HCT116 (cell line): ENCODE measurements around the gene AZGP1. TPM values are rescaled to one million over a fixed set of nuclear protein-coding genes. Genes with fewer than 3 reads are reported as not detected.

ENCODE experiments used
- ATAC-seq: fragments of 200-7000 bp; cut with Tn5 transposase; 2 replicates; pipeline ENCODE4 v1.9.1; 2020; ENCODE audit warnings: mild to moderate bottlenecking, moderate library complexity
- BruUV-seq: library from RNA; stranded (reverse); fragments of 400-500 nt; replicated peaks from 2 replicates; lab custom pipeline; 2021; lab: Mats Ljungman, UMichigan
- CTCF ChIA-PET: fragments of 300-600 bp; sonication (Branson Sonifier 250); formaldehyde crosslinking; loops from one replicate; lab custom pipeline; 2021; ENCODE audit warnings: antibody characterized with exemption; lab: Charles Lee
- POLR2A ChIA-PET: fragments of 300-600, 350-600 bp; sonication (Branson Sonifier 250); formaldehyde crosslinking; loops from one replicate; lab custom pipeline; 2021; ENCODE audit warnings: antibody characterized with exemption; lab: Charles Lee
- RAD21 ChIA-PET, 2 experiments: fragments of 300-600 bp; sonication (Branson Sonifier 250); formaldehyde crosslinking; loops; one replicate each; lab custom pipeline; 2023; ENCODE audit warnings: low total read pairs in 2 of 2; ENCODE audit not compliant: uncharacterized antibody in 2 of 2, unreplicated experiment in 2 of 2, low non-redundant PET in 1 of 2; lab: Charles Lee
- DNase-seq: peaks from one replicate; pipeline ENCODE4 v3.0.0-alpha.2; 2010; ENCODE audit warnings: low read depth, low spot score
- H2AFZ ChIP-seq: fragments of 200-600 bp; shearing (Covaris generic), sonication (generic); 2 replicates; pipeline ENCODE4 v1.6.1; 2017; ENCODE audit warnings: low read depth, mixed run types, mixed read lengths, antibody characterized with exemption, low read length; ENCODE audit not compliant: poor library complexity, severe bottlenecking
- H3K27ac ChIP-seq: 2 replicates; pipeline ENCODE4 v1.5.1; 2012; ENCODE audit warnings: low read depth, low read length
- H3K27me3 ChIP-seq: fragments of 200-600 bp; sonication (generic); 2 replicates; pipeline ENCODE4 v1.6.1; 2016; ENCODE audit warnings: mixed run types, low read length, mixed read lengths; ENCODE audit not compliant: insufficient read depth
- H3K36me3 ChIP-seq, 2 experiments: fragments of 200-500 bp in 1 of 2; fragments of 200-600 bp in 1 of 2; sonication (Bioruptor generic) in 1 of 2; sonication (generic) in 1 of 2; 2 replicates each; pipeline versions ENCODE4 v1.5.1 to v1.6.1; 2014 to 2016; ENCODE audit warnings: low read length in 2 of 2, inconsistent platforms in 1 of 2, mixed read lengths in 1 of 2, mixed run types in 1 of 2; ENCODE audit not compliant: insufficient read depth in 2 of 2, control insufficient read depth in 1 of 2
- H3K4me1 ChIP-seq, 2 experiments: fragments of 200-600 bp in 1 of 2; sonication (generic) in 1 of 2; 2 replicates each; pipeline versions ENCODE4 v1.5.1 to v1.6.1; 2012 to 2017; ENCODE audit warnings: low read length in 2 of 2, inconsistent platforms in 1 of 2, mild to moderate bottlenecking in 1 of 2, mixed read lengths in 1 of 2, mixed run types in 1 of 2, moderate library complexity in 1 of 2; ENCODE audit not compliant: insufficient read depth in 2 of 2, control insufficient read depth in 1 of 2
- H3K4me2 ChIP-seq: fragments of 200-600 bp; sonication (generic); 2 replicates; pipeline ENCODE4 v1.6.1; 2017; ENCODE audit warnings: mixed run types, low read length, mixed read lengths
- H3K4me3 ChIP-seq, 2 experiments: fragments of 200-600 bp in 1 of 2; sonication (generic) in 1 of 2; replicated peaks in 1 of 2; 2 replicates each; pipeline ENCODE4 v1.5.1; 2011 to 2016; ENCODE audit warnings: low read length in 2 of 2, control low read depth in 1 of 2, low read depth in 1 of 2, mild to moderate bottlenecking in 1 of 2, mixed read lengths in 1 of 2, mixed run types in 1 of 2
- H3K79me2 ChIP-seq: fragments of 200-600 bp; sonication (generic); 2 replicates; pipeline ENCODE4 v1.6.1; 2017; ENCODE audit warnings: mild to moderate bottlenecking, mixed run types, low read length, moderate library complexity, mixed read lengths; ENCODE audit not compliant: insufficient read depth
- H3K9ac ChIP-seq: fragments of 200-600 bp; sonication (generic); 2 replicates; pipeline ENCODE4 v1.6.1; 2016; ENCODE audit warnings: low read length, mixed read lengths
- H3K9me2 ChIP-seq: fragments of 200-600 bp; sonication (generic), shearing (Covaris generic); 2 replicates; pipeline ENCODE4 v1.6.1; 2017; ENCODE audit warnings: mixed run types, mild to moderate bottlenecking, moderate library complexity; ENCODE audit not compliant: insufficient read depth
- H3K9me3 ChIP-seq, 2 experiments: fragments of 200-500 bp in 1 of 2; fragments of 200-600 bp in 1 of 2; sonication (Bioruptor generic) in 1 of 2; sonication (generic) in 1 of 2; 2 replicates each; pipeline ENCODE4 v1.6.1; 2014 to 2017; ENCODE audit warnings: low read length in 2 of 2, mixed read lengths in 2 of 2, inconsistent platforms in 1 of 2, low read depth in 1 of 2, mild to moderate bottlenecking in 1 of 2, mixed run types in 1 of 2, moderate library complexity in 1 of 2; ENCODE audit not compliant: control insufficient read depth in 1 of 2, insufficient read depth in 1 of 2
- H4K20me1 ChIP-seq: fragments of 200-600 bp; sonication (generic), shearing (Covaris generic); 2 replicates; pipeline ENCODE4 v1.6.1; 2017; ENCODE audit warnings: mixed run types, mild to moderate bottlenecking, moderate library complexity; ENCODE audit not compliant: insufficient read depth
- CBX3 ChIP-seq: IDR thresholded peaks from 2 replicates; pipeline ENCODE4 v1.6.1; 2012; ENCODE audit warnings: low read depth
- CEBPB ChIP-seq: IDR thresholded peaks from 2 replicates; pipeline ENCODE4 v1.6.1; 2012; ENCODE audit warnings: low read depth
- ELF1 ChIP-seq: IDR thresholded peaks from 2 replicates; pipeline ENCODE4 v1.6.1; 2012; ENCODE audit warnings: low read depth, borderline replicate concordance
- EZH2 ChIP-seq: fragments of 200-600 bp; sonication (generic); IDR thresholded peaks from 2 replicates; pipeline ENCODE4 v1.6.1; 2017; ENCODE audit warnings: antibody characterized with exemption, mixed run types
- EZH2phosphoT487 ChIP-seq: fragments of 200-600 bp; IDR thresholded peaks from 2 replicates; pipeline ENCODE4 v1.6.1; 2018; ENCODE audit warnings: antibody characterized with exemption, borderline replicate concordance
- POLR2A ChIP-seq: IDR thresholded peaks from 2 replicates; pipeline ENCODE4 v1.7.0; 2011; ENCODE audit warnings: borderline replicate concordance; ENCODE audit not compliant: insufficient read depth, insufficient read length; ENCODE audit errors: extremely low read depth
- POLR2AphosphoS5 ChIP-seq: IDR thresholded peaks from 2 replicates; pipeline ENCODE4 v1.6.1; 2011; ENCODE audit warnings: mild to moderate bottlenecking, low read depth, low read length, moderate library complexity
- RAD21 ChIP-seq: IDR thresholded peaks from 2 replicates; pipeline ENCODE4 v1.6.1; 2012; ENCODE audit warnings: low read depth, mild to moderate bottlenecking
- SIN3A ChIP-seq: IDR thresholded peaks from 2 replicates; pipeline ENCODE4 v1.6.1; 2012; ENCODE audit warnings: low read depth
- SP1 ChIP-seq: IDR thresholded peaks from 2 replicates; pipeline ENCODE4 v1.6.1; 2012; ENCODE audit warnings: low read depth
- TCF7L2 ChIP-seq: IDR thresholded peaks from 2 replicates; pipeline ENCODE4 v1.7.0; 2011; ENCODE audit warnings: borderline replicate concordance, inconsistent platforms; ENCODE audit not compliant: insufficient read depth, insufficient read length; ENCODE audit errors: extremely low read depth
- YY1 ChIP-seq: IDR thresholded peaks from 2 replicates; pipeline ENCODE4 v1.6.1; 2011; ENCODE audit warnings: low read length, low read depth, moderate library complexity, mild to moderate bottlenecking; ENCODE audit not compliant: insufficient replicate concordance; ENCODE audit errors: extremely low read depth
- ZFX ChIP-seq: fragments of 450-650 bp; IDR thresholded peaks from 2 replicates; pipeline ENCODE4 v1.6.1; 2017
- ZNF274 ChIP-seq: fragments of 200-500 bp; sonication (Bioruptor generic); IDR thresholded peaks from 2 replicates; pipeline ENCODE4 v1.6.1; 2014; ENCODE audit warnings: mild to moderate bottlenecking, low read depth, low read length, inconsistent platforms
- intact Hi-C: fragments of 100-400 bp; cut with micrococcal nuclease; formaldehyde crosslinking; loops from 2 replicates; pipeline ENCODE4 v1.10.0; 2022
- total RNA-seq: library from RNA; stranded (reverse); gene quantifications from one replicate; pipeline ENCODE4 v1.2.1, GENCODE V29; 2021; ENCODE audit not compliant: unreplicated experiment
- TF ChIP-seq, protein P1 (sequence below): IDR thresholded peaks from 2 replicates; pipeline ENCODE4 v1.6.1; 2012
- TF ChIP-seq, protein P2 (sequence below): IDR thresholded peaks from 2 replicates; pipeline ENCODE4 v1.6.1; 2011; ENCODE audit warnings: mild to moderate bottlenecking, low read length, moderate library complexity; ENCODE audit not compliant: insufficient replicate concordance; ENCODE audit errors: extremely low read depth
- TF ChIP-seq, protein P3 (sequence below): IDR thresholded peaks from 2 replicates; pipeline ENCODE4 v1.6.1; 2012

Gene AZGP1
- total RNA-seq, 1 experiment from 2014 or later = 1.1 TPM

DNA sequence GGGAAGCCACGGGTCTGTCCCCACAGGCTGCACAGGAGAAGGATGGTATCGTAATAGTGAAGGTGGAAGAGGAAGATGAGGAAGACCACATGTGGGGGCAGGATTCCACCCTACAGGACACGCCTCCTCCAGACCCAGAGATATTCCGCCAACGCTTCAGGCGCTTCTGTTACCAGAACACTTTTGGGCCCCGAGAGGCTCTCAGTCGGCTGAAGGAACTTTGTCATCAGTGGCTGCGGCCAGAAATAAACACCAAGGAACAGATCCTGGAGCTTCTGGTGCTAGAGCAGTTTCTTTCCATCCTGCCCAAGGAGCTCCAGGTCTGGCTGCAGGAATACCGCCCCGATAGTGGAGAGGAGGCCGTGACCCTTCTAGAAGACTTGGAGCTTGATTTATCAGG is 47.7 kb upstream of the AZGP1 start:
- ChIA-PET RAD21 (no interaction called here), POLR2A (no interaction called here)
- Histone ChIP-seq H3K9me3 (no peaks in the 10 kb centered on the region), H4K20me1 (no peaks in the 10 kb centered on the region; the same call in 1 of the 2 replicates), H2AFZ (no peak overlapping the region), H3K79me2 (peaks cover 44% of the 10 kb centered on the region)
- ATAC-seq = no peak
- TF ChIP-seq YY1 (no peak), POLR2A (no peak), CEBPB (no peak), TCF7L2 (no peak), ZNF274 (no peak), SIN3A (no peak), SP1 (no peak), ZFX (no peak), EZH2 (no peak)
- TF ChIP-seq, protein P1, sequence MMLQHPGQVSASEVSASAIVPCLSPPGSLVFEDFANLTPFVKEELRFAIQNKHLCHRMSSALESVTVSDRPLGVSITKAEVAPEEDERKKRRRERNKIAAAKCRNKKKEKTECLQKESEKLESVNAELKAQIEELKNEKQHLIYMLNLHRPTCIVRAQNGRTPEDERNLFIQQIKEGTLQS = no peak
- TF ChIP-seq, all 23 proteins: peak for 0
- H3K9ac ChIP-seq = no peak overlapping the region
- CTCF ChIA-PET = no interaction called here
- H3K27me3 ChIP-seq = no peaks in the 10 kb centered on the region
- no peak for DNase-seq
- no peak overlapping the region for H3K4me2 ChIP-seq
- no peak overlapping the region for H3K27ac ChIP-seq
- H3K4me3 ChIP-seq = no peak overlapping the region
- no peaks in the 10 kb centered on the region for H3K9me2 ChIP-seq
- intact Hi-C loops = no loop called here
- peaks cover 21 to 41% of the 10 kb centered on the region in 2 experiments for H3K36me3 ChIP-seq
- no peaks in the 10 kb centered on the region for H3K4me1 ChIP-seq
- BruUV-seq = no TSS peak

DNA sequence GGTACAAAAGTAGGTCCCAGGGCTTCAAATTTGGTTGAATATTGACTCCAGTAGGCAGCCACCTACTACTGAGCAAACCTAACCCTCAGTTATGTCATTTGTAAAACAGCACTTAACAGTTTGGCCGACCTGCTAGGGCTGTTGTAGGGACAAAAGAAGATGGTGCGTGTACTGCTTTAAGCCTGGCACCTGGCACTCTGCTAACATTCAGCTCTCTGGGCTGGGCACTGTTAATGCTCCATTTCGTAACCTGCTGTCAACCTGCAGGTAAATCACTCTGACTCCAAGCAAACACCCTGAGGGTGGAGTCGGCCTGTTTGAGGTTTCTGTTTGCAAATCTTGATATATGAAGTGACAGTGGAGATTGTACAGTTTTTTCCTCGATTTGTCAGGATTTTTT is 46.8 kb upstream of the AZGP1 start:
- Histone ChIP-seq H3K9ac (no peak overlapping the region), H3K9me3 (no peaks in the 10 kb centered on the region), H3K36me3 (peaks cover 21 to 39% of the 10 kb centered on the region in 2 experiments), H2AFZ (no peak overlapping the region), H3K4me3 (no peak overlapping the region), H4K20me1 (no peaks in the 10 kb centered on the region; the same call in 1 of the 2 replicates), H3K4me1 (no peaks in the 10 kb centered on the region), H3K9me2 (no peaks in the 10 kb centered on the region), H3K27ac (no peak overlapping the region), H3K79me2 (peaks cover 53% of the 10 kb centered on the region), H3K4me2 (no peak overlapping the region), H3K27me3 (no peaks in the 10 kb centered on the region)
- DNase-seq (no peak), ATAC-seq (no peak)
- BruUV-seq = no TSS peak
- ChIA-PET RAD21 (no interaction called here), CTCF (no interaction called here), POLR2A (no interaction called here)
- intact Hi-C loops = no loop called here
- no peak for TF ChIP-seq CBX3
- TF ChIP-seq, protein P2, sequence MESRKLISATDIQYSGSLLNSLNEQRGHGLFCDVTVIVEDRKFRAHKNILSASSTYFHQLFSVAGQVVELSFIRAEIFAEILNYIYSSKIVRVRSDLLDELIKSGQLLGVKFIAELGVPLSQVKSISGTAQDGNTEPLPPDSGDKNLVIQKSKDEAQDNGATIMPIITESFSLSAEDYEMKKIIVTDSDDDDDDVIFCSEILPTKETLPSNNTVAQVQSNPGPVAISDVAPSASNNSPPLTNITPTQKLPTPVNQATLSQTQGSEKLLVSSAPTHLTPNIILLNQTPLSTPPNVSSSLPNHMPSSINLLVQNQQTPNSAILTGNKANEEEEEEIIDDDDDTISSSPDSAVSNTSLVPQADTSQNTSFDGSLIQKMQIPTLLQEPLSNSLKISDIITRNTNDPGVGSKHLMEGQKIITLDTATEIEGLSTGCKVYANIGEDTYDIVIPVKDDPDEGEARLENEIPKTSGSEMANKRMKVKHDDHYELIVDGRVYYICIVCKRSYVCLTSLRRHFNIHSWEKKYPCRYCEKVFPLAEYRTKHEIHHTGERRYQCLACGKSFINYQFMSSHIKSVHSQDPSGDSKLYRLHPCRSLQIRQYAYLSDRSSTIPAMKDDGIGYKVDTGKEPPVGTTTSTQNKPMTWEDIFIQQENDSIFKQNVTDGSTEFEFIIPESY = no peak
- TF ChIP-seq, protein P3, sequence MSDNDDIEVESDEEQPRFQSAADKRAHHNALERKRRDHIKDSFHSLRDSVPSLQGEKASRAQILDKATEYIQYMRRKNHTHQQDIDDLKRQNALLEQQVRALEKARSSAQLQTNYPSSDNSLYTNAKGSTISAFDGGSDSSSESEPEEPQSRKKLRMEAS = no peak
- no peak for TF ChIP-seq ELF1
- TF ChIP-seq ZNF274 = no peak
- no peak for TF ChIP-seq SP1
- no peak for TF ChIP-seq POLR2AphosphoS5
- TF ChIP-seq RAD21 = no peak
- TF ChIP-seq CEBPB = no peak
- TF ChIP-seq POLR2A = no peak
- TF ChIP-seq TCF7L2 = no peak
- TF ChIP-seq EZH2phosphoT487 = no peak
